ENCODE measurements around the gene LYPD6.

The LYPD6 gene

DNA sequence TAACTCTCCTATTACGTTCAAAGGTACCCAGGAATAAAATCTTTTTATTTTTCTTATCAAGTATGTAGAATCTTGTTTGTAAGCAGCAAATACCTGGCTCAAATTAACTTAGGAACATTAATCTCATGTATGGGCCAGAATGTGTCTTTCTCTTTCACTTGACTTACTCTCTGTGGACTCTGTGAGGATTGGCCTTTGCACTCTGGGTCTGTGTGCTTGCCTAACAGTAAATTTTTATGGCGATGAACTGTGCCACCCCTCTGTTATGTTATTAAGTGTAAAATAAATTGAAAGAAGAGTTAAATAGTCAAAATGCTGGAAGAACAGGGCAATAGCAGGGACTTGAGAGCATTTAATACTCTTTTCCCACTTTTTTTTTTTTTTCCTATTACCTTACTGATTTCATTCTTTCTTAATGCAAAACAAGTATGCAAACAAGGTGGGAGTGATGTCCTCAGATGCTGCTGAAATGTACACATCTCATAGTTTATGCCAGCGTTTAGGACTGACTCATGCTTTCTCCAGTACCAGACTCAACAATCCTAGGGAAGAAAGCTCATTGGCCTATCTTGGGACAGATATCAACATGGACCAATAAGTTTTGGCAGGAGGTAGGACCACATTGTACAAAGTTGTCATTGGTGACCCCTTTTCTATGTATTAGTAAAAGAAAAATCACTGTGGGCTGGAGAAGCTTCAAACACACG lies 25.5 kb downstream of the LYPD6 start:
- TF ChIP-seq, protein P1, sequence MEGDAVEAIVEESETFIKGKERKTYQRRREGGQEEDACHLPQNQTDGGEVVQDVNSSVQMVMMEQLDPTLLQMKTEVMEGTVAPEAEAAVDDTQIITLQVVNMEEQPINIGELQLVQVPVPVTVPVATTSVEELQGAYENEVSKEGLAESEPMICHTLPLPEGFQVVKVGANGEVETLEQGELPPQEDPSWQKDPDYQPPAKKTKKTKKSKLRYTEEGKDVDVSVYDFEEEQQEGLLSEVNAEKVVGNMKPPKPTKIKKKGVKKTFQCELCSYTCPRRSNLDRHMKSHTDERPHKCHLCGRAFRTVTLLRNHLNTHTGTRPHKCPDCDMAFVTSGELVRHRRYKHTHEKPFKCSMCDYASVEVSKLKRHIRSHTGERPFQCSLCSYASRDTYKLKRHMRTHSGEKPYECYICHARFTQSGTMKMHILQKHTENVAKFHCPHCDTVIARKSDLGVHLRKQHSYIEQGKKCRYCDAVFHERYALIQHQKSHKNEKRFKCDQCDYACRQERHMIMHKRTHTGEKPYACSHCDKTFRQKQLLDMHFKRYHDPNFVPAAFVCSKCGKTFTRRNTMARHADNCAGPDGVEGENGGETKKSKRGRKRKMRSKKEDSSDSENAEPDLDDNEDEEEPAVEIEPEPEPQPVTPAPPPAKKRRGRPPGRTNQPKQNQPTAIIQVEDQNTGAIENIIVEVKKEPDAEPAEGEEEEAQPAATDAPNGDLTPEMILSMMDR (IDR thresholded peaks at IDR 0.05; ENCODE audit: borderline replicate concordance, control extremely low read depth, extremely low read depth, insufficient read depth, missing control alignments), result no peak
- DNase-seq (ENCODE audit: low spot score), result no peak
- in situ Hi-C loops (cut with MboI; ENCODE audit: low sequenced_read_pairs, unreplicated experiment), result no loop called here

DNA sequence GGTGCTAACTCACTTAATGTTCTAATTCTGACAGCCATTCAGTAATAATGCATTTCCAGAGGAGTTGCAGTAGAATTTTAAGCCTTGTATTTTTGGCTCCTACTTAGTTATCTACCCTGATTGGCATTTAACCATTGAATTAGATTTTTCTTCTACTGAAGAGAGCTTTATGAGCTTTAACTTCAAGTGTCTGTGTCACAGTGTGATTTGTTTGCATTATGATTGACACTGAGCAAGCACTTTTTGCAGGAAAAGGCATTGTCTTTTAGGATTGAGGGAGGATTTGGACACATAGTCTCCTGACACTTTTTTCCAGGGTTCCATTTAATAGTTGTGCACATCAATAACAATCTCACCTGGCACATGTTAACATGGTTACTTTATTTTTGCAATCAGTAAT lies 26.7 kb downstream of the LYPD6 start:
- in situ Hi-C loops (cut with MboI; ENCODE audit: low sequenced_read_pairs, unreplicated experiment), result no loop called here
- TF ChIP-seq, protein P1 (IDR thresholded peaks at IDR 0.05; ENCODE audit: borderline replicate concordance, control extremely low read depth, extremely low read depth, insufficient read depth, missing control alignments), result no peak
- DNase-seq (ENCODE audit: low spot score), result no peak

DNA sequence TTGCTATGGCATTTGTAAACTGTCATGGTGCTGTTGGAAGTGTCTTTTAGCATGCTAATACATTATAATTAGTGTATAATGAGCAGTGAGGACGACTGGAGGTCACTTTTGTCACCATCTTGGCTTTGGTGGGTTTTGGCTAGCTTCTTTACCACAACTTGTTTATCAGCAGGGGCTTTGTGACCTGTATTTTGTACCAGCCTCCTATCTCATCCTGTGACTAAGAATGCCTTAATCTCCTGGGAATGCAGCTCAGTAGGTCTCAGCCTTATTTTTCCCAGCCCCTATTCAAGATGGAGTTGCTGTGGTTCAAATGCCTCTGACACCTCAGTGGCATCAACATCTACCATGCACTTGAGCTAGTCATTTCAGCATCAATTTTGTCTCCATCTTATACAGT lies 29.7 kb downstream of the LYPD6 start:
- in situ Hi-C loops (cut with MboI; ENCODE audit: low sequenced_read_pairs, unreplicated experiment), result no loop called here
- DNase-seq (ENCODE audit: low spot score), result no peak
- TF ChIP-seq, protein P1 (IDR thresholded peaks at IDR 0.05; ENCODE audit: borderline replicate concordance, control extremely low read depth, extremely low read depth, insufficient read depth, missing control alignments), result no peak

DNA sequence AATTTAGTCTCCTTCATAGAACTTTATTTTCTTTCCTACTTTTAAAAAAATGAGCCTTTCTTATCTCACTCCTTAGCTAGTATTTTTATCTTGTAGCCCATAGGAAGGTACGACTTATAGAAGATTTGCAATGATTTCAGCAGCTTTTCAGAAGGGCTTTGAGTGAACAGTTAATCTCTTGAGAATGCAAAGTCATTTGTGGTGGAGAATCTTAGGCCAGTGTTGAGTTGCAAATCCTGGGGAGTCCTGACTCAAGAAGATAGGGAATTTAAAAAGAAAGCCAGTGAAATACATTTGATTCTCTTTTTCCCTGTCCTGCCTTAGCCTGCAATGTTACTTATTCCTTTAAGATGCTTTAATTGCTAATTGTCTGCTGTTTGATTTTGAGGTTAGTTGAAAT lies 33.6 kb downstream of the LYPD6 start:
- DNase-seq (ENCODE audit: low spot score), result no peak
- in situ Hi-C loops (cut with MboI; ENCODE audit: low sequenced_read_pairs, unreplicated experiment), result no loop called here
- TF ChIP-seq, protein P1 (IDR thresholded peaks at IDR 0.05; ENCODE audit: borderline replicate concordance, control extremely low read depth, extremely low read depth, insufficient read depth, missing control alignments), result no peak

DNA sequence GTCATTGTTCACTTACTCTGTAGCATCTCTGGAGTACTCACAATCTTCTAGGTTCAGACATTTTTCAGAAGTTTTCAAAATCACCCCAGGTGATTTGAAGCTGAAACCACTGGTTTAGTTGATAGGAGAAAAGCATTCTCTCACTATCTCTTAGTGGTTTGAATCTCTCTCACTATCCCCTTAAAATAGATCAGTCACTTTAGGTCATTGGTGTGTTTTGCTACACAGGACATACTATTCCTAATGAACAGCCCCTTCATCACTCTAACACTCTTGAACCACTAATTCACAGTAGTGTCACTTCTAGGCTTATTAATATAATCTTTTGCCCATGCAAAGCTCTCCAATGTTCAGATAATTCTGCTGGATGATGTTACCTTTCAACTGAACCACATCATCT lies 34.5 kb downstream of the LYPD6 start:
- in situ Hi-C loops (cut with MboI; ENCODE audit: low sequenced_read_pairs, unreplicated experiment), result no loop called here
- TF ChIP-seq, protein P1 (IDR thresholded peaks at IDR 0.05; ENCODE audit: borderline replicate concordance, control extremely low read depth, extremely low read depth, insufficient read depth, missing control alignments), result no peak
- no peak for DNase-seq (ENCODE audit: low spot score)

DNA sequence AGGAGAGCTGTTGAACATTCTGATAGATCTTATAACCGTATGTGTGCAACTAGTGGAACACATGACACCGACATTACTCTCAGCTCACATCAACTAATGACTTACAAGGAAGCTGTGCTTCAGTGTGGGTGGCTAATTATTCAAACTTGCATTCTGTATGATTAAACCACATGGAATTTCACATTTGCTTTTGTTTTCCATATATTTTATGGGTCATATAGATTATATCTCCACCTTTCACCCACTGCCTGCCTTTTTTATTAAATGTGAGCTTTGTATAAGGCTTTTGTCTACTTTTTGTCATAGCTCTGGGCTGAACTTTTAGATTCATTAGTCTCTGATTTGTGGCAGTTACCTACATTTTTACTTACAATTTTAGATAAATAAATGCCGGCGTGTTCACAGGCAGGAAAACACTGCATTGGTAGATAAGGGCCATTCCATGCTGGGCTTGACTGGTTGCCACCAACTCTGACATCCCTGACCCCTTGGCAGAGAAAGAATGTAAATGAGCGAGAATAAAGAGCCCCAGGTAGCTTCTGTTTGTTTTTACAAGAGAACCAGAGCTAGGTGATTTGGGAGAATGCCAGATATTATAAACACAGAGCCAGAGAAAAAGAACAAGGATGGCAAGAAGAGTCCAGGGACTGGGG lies 35.7 kb downstream of the LYPD6 start:
- no peak for DNase-seq (ENCODE audit: low spot score)
- in situ Hi-C loops (cut with MboI; ENCODE audit: low sequenced_read_pairs, unreplicated experiment), result no loop called here
- TF ChIP-seq, protein P1 (IDR thresholded peaks at IDR 0.05; ENCODE audit: borderline replicate concordance, control extremely low read depth, extremely low read depth, insufficient read depth, missing control alignments), result no peak

Measured in GM13976 (cell line).